NCI-H2081 treated with DMSO at 0.1 percent for 48 hours (cell line): Measurements from ENCODE around the gene SLC6A13.

Experiments used
- DNase-seq: peaks from one replicate; lab custom pipeline; 2025; lab: John Stamatoyannopoulos, UW

Gene SLC6A13

GRCh38 chr12:214003-214741, 48.5 kb downstream of the SLC6A13 start, which contains the start of gene SLC6A12:
SLC6A12 (minus strand) TSS chr12:214157; CDS start chr12:209986, 4,171 bp downstream.
- DNase-seq: no peak

GRCh38 chr12:213527-213932, 49.1 kb downstream of the SLC6A13 start:
- DNase-seq: no peak

GRCh38 chr12:212715-213526, 49.7 kb downstream of the SLC6A13 start:
- DNase-seq: no peak

- DNase-seq: no peak
Measured at GRCh38 chr12:212415-212714, 50.3 kb downstream of the SLC6A13 start.

- DNase-seq: no peak
Measured at GRCh38 chr12:211639-212414, 50.8 kb downstream of the SLC6A13 start.

- DNase-seq: no peak
Measured at GRCh38 chr12:211142-211465, 51.5 kb downstream of the SLC6A13 start.

GRCh38 chr12:210277-211141, 52.1 kb downstream of the SLC6A13 start:
- DNase-seq: no peak

GRCh38 chr12:209851-210250, 52.8 kb downstream of the SLC6A13 start:
- DNase-seq: no peak

GRCh38 chr12:209246-209645, 53.4 kb downstream of the SLC6A13 start:
- no peak for DNase-seq

- no peak for DNase-seq
Measured at GRCh38 chr12:208813-209212, 53.8 kb downstream of the SLC6A13 start.

GRCh38 chr12:207804-208203, 54.8 kb downstream of the SLC6A13 start:
- DNase-seq: no peak

GRCh38 chr12:206746-207440, 55.7 kb downstream of the SLC6A13 start:
- DNase-seq: no peak

GRCh38 chr12:205026-205425, 57.6 kb downstream of the SLC6A13 start:
- no peak for DNase-seq

- DNase-seq: no peak
Measured at GRCh38 chr12:204261-204678, 58.4 kb downstream of the SLC6A13 start.

GRCh38 chr12:203462-204260, 59.0 kb downstream of the SLC6A13 start:
- no peak for DNase-seq

- DNase-seq: no peak
Measured at GRCh38 chr12:203074-203461, 59.6 kb downstream of the SLC6A13 start.

GRCh38 chr12:202081-202731, 60.4 kb downstream of the SLC6A13 start:
- DNase-seq: peak; percentile 41

GRCh38 chr12:201361-201760, 61.3 kb downstream of the SLC6A13 start:
- no peak for DNase-seq

GRCh38 chr12:198705-199104, 63.9 kb downstream of the SLC6A13 start:
- no peak for DNase-seq
